Measurements from ENCODE around the gene OST4.

The OST4 gene

GRCh38 chr2:27074738-27075565 is 3.5 kb upstream of the OST4 start:
- H3K36me3 ChIP-seq (ENCODE audit: insufficient read depth, low read length), result peaks cover 8% of the 10 kb centered on the region
- no peak overlapping the region for H3K4me3 ChIP-seq (ENCODE audit: low read depth in 1 of 2, low read length in 2 of 2)
- peaks cover 58% of the 10 kb centered on the region for H3K4me1 ChIP-seq (ENCODE audit: insufficient read depth, low read length)
- no peaks in the 10 kb centered on the region for H3K9me3 ChIP-seq (ENCODE audit: low read length)
- H3K27me3 ChIP-seq (ENCODE audit: control insufficient read depth in 1 of 2, insufficient read depth in 2 of 2, low read length in 2 of 2), result no peaks in the 10 kb centered on the region
- no peak overlapping the region for H3K9ac ChIP-seq (ENCODE audit: low read length)
- peak overlapping the region; percentile 85 for H3K27ac ChIP-seq (ENCODE audit: low read depth, low read length)

GRCh38 chr2:27073782-27074181 is 2.3 kb upstream of the OST4 start:
- Histone ChIP-seq H3K9ac (ENCODE audit: low read length) (peak overlapping the region; percentile 37), H3K9me3 (ENCODE audit: low read length) (no peaks in the 10 kb centered on the region), H3K27me3 (ENCODE audit: control insufficient read depth in 1 of 2, insufficient read depth in 2 of 2, low read length in 2 of 2) (no peaks in the 10 kb centered on the region), H3K27ac (ENCODE audit: low read depth, low read length) (peak overlapping the region; percentile 85), H3K36me3 (ENCODE audit: insufficient read depth, low read length) (peaks cover 19% of the 10 kb centered on the region), H3K4me3 (ENCODE audit: low read depth in 1 of 2, low read length in 2 of 2) (peak overlapping the region in 1 of 2 donors; percentile 90), H3K4me1 (ENCODE audit: insufficient read depth, low read length) (peaks cover 69% of the 10 kb centered on the region)

GRCh38 chr2:27072920-27073319 is 1.5 kb upstream of the OST4 start:
- Histone ChIP-seq H3K27ac (ENCODE audit: low read depth, low read length) (peak overlapping the region; percentile 96), H3K27me3 (ENCODE audit: control insufficient read depth in 1 of 2, insufficient read depth in 2 of 2, low read length in 2 of 2) (no peaks in the 10 kb centered on the region), H3K4me3 (ENCODE audit: low read depth in 1 of 2, low read length in 2 of 2) (peak overlapping the region in 1 of 2 donors; percentile 90), H3K9me3 (ENCODE audit: low read length) (no peaks in the 10 kb centered on the region), H3K9ac (ENCODE audit: low read length) (no peak overlapping the region), H3K4me1 (ENCODE audit: insufficient read depth, low read length) (peaks cover 73% of the 10 kb centered on the region), H3K36me3 (ENCODE audit: insufficient read depth, low read length) (peaks cover 26% of the 10 kb centered on the region)

- Histone ChIP-seq H3K4me1 (ENCODE audit: insufficient read depth, low read length) (peaks cover 66% of the 10 kb centered on the region), H3K27me3 (ENCODE audit: control insufficient read depth in 1 of 2, insufficient read depth in 2 of 2, low read length in 2 of 2) (no peaks in the 10 kb centered on the region), H3K36me3 (ENCODE audit: insufficient read depth, low read length) (peaks cover 32% of the 10 kb centered on the region), H3K9ac (ENCODE audit: low read length) (peak overlapping the region; percentile 51), H3K4me3 (ENCODE audit: low read depth in 1 of 2, low read length in 2 of 2) (peak overlapping the region; percentile 68 to 90), H3K27ac (ENCODE audit: low read depth, low read length) (peak overlapping the region; percentile 96), H3K9me3 (ENCODE audit: low read length) (no peaks in the 10 kb centered on the region)
Observed at GRCh38 chr2:27071990-27072830, 756 bp upstream of the OST4 start.

- Histone ChIP-seq H3K9ac (ENCODE audit: low read length) (peak overlapping the region; percentile 98), H3K27me3 (ENCODE audit: control insufficient read depth in 1 of 2, insufficient read depth in 2 of 2, low read length in 2 of 2) (no peaks in the 10 kb centered on the region), H3K4me3 (ENCODE audit: low read depth in 1 of 2, low read length in 2 of 2) (peak overlapping the region; percentile 89 to 90), H3K36me3 (ENCODE audit: insufficient read depth, low read length) (peaks cover 38% of the 10 kb centered on the region), H3K27ac (ENCODE audit: low read depth, low read length) (peak overlapping the region; percentile 83), H3K9me3 (ENCODE audit: low read length) (no peaks in the 10 kb centered on the region), H3K4me1 (ENCODE audit: insufficient read depth, low read length) (peaks cover 61% of the 10 kb centered on the region)
Observed at GRCh38 chr2:27070653-27071276, 689 bp downstream of the OST4 start.

GRCh38 chr2:27069961-27070618 is 1.4 kb downstream of the OST4 start:
- peaks cover 54% of the 10 kb centered on the region for H3K4me1 ChIP-seq (ENCODE audit: insufficient read depth, low read length)
- no peaks in the 10 kb centered on the region for H3K9me3 ChIP-seq (ENCODE audit: low read length)
- H3K4me3 ChIP-seq (ENCODE audit: low read depth in 1 of 2, low read length in 2 of 2), result peak overlapping the region; percentile 89 to 90
- H3K9ac ChIP-seq (ENCODE audit: low read length), result peak overlapping the region; percentile 98
- no peaks in the 10 kb centered on the region for H3K27me3 ChIP-seq (ENCODE audit: control insufficient read depth in 1 of 2, insufficient read depth in 2 of 2, low read length in 2 of 2)
- H3K27ac ChIP-seq (ENCODE audit: low read depth, low read length), result peak overlapping the region; percentile 83
- H3K36me3 ChIP-seq (ENCODE audit: insufficient read depth, low read length), result peaks cover 45% of the 10 kb centered on the region

GRCh38 chr2:27069436-27069835 is 2.0 kb downstream of the OST4 start:
- Histone ChIP-seq H3K27me3 (ENCODE audit: control insufficient read depth in 1 of 2, insufficient read depth in 2 of 2, low read length in 2 of 2) (no peaks in the 10 kb centered on the region), H3K9ac (ENCODE audit: low read length) (peak overlapping the region; percentile 98), H3K36me3 (ENCODE audit: insufficient read depth, low read length) (peaks cover 45% of the 10 kb centered on the region), H3K27ac (ENCODE audit: low read depth, low read length) (no peak overlapping the region), H3K4me1 (ENCODE audit: insufficient read depth, low read length) (peaks cover 47% of the 10 kb centered on the region), H3K4me3 (ENCODE audit: low read depth in 1 of 2, low read length in 2 of 2) (peak overlapping the region in 1 of 2 donors; percentile 90), H3K9me3 (ENCODE audit: low read length) (no peaks in the 10 kb centered on the region)

GRCh38 chr2:27067385-27067784 is 4.1 kb downstream of the OST4 start:
- Histone ChIP-seq H3K4me1 (ENCODE audit: insufficient read depth, low read length) (peaks cover 29% of the 10 kb centered on the region), H3K36me3 (ENCODE audit: insufficient read depth, low read length) (peaks cover 52% of the 10 kb centered on the region), H3K27ac (ENCODE audit: low read depth, low read length) (no peak overlapping the region), H3K9me3 (ENCODE audit: low read length) (no peaks in the 10 kb centered on the region), H3K27me3 (ENCODE audit: control insufficient read depth in 1 of 2, insufficient read depth in 2 of 2, low read length in 2 of 2) (no peaks in the 10 kb centered on the region), H3K9ac (ENCODE audit: low read length) (no peak overlapping the region), H3K4me3 (ENCODE audit: low read depth in 1 of 2, low read length in 2 of 2) (no peak overlapping the region)

GRCh38 chr2:27065128-27065527 is 6.3 kb downstream of the OST4 start:
- no peak overlapping the region for H3K9ac ChIP-seq (ENCODE audit: low read length)
- no peaks in the 10 kb centered on the region for H3K27me3 ChIP-seq (ENCODE audit: control insufficient read depth in 1 of 2, insufficient read depth in 2 of 2, low read length in 2 of 2)
- no peak overlapping the region for H3K27ac ChIP-seq (ENCODE audit: low read depth, low read length)
- peaks cover 21% of the 10 kb centered on the region for H3K4me1 ChIP-seq (ENCODE audit: insufficient read depth, low read length)
- H3K9me3 ChIP-seq (ENCODE audit: low read length), result no peaks in the 10 kb centered on the region
- no peak overlapping the region for H3K4me3 ChIP-seq (ENCODE audit: low read depth in 1 of 2, low read length in 2 of 2)
- peaks cover 53% of the 10 kb centered on the region for H3K36me3 ChIP-seq (ENCODE audit: insufficient read depth, low read length)

GRCh38 chr2:27060323-27060722 is 11.1 kb downstream of the OST4 start:
- Histone ChIP-seq H3K9ac (ENCODE audit: low read length) (no peak overlapping the region), H3K4me3 (ENCODE audit: low read depth in 1 of 2, low read length in 2 of 2) (no peak overlapping the region), H3K27ac (ENCODE audit: low read depth, low read length) (no peak overlapping the region), H3K4me1 (ENCODE audit: insufficient read depth, low read length) (no peaks in the 10 kb centered on the region), H3K36me3 (ENCODE audit: insufficient read depth, low read length) (peaks cover 55% of the 10 kb centered on the region), H3K9me3 (ENCODE audit: low read length) (no peaks in the 10 kb centered on the region), H3K27me3 (ENCODE audit: control insufficient read depth in 1 of 2, insufficient read depth in 2 of 2, low read length in 2 of 2) (no peaks in the 10 kb centered on the region)
